HEK293 (cell line): ENCODE data around the gene MAPRE2.

Experiments used
- CTCF ChIA-PET: fragments of 350-600 bp; formaldehyde crosslinking; extraction: SDS; loops from one replicate; lab custom pipeline; 2021; ENCODE audit warnings: antibody characterized with exemption; lab: Yijun Ruan, JAX
- POLR2A ChIA-PET: fragments of 300-600 bp; formaldehyde crosslinking; extraction: SDS; loops from one replicate; lab custom pipeline; 2020; ENCODE audit warnings: antibody characterized with exemption, inconsistent platforms; lab: Yijun Ruan, JAX
- H3K27ac ChIP-seq: fragments of 200-500 bp; sonication (Bioruptor generic); 2 replicates; pipeline ENCODE4 v1.5.1; 2014; ENCODE audit warnings: low read depth, low read length, control low read depth, inconsistent platforms; ENCODE audit errors: extremely low read depth
- H3K36me3 ChIP-seq, 2 experiments: fragments of 200-500 bp in 1 of 2; sonication (Bioruptor generic) in 1 of 2; 1 replicate in 1 of 2; 2 replicates in 1 of 2; pipeline ENCODE4 v1.5.1; 2014 to 2017; ENCODE audit warnings: inconsistent platforms in 2 of 2, low read length in 2 of 2; ENCODE audit not compliant: control insufficient read depth in 2 of 2, insufficient read depth in 1 of 2
- H3K4me1 ChIP-seq: fragments of 200-500 bp; sonication (Bioruptor generic); 2 replicates; pipeline ENCODE4 v1.5.1; 2014; ENCODE audit warnings: mild to moderate bottlenecking, low read length, inconsistent platforms; ENCODE audit not compliant: control insufficient read depth, insufficient read depth
- H3K4me3 ChIP-seq: 2 replicates; pipeline ENCODE4 v1.5.1; 2011; ENCODE audit warnings: low read depth, mild to moderate bottlenecking, control low read depth, low read length, moderate library complexity
- H3K9me3 ChIP-seq: fragments of 200-500 bp; sonication (Bioruptor generic); 2 replicates; pipeline ENCODE4 v1.5.1; 2014; ENCODE audit warnings: low read depth, low read length, inconsistent platforms; ENCODE audit not compliant: control insufficient read depth, insufficient read depth
- BCL11B ChIP-seq: fragments of 450-650 bp; formaldehyde crosslinking; IDR thresholded peaks from 2 replicates; pipeline ENCODE4 v1.5.1; 2016; ENCODE audit warnings: low read depth, missing biosample characterization, missing genetic modification characterization
- BCL6B ChIP-seq: fragments of 450-650 bp; formaldehyde crosslinking; IDR thresholded peaks from 2 replicates; pipeline ENCODE4 v1.5.1; 2017; ENCODE audit warnings: missing biosample characterization, missing genetic modification characterization
- HOXC10 ChIP-seq: sonication (generic); formaldehyde crosslinking; IDR thresholded peaks from 2 replicates; pipeline ENCODE4 v1.8.1; 2023; ENCODE audit warnings: mild to moderate bottlenecking, missing genetic modification reagents
- KLF7 ChIP-seq: fragments of 450-650 bp; formaldehyde crosslinking; IDR thresholded peaks from 2 replicates; pipeline ENCODE4 v1.5.1; 2016; ENCODE audit warnings: missing biosample characterization, missing genetic modification characterization, borderline replicate concordance
- ZBTB7A ChIP-seq: fragments of 450-650 bp; formaldehyde crosslinking; IDR thresholded peaks from 2 replicates; pipeline ENCODE4 v1.5.1; 2016; ENCODE audit warnings: low read depth, missing biosample characterization, missing genetic modification characterization
- ZIC2 ChIP-seq: fragments of 450-650 bp; formaldehyde crosslinking; IDR thresholded peaks from 2 replicates; pipeline ENCODE4 v1.5.1; 2016; ENCODE audit warnings: missing biosample characterization, missing genetic modification characterization
- ZNF133 ChIP-seq: fragments of 450-650 bp; formaldehyde crosslinking; IDR thresholded peaks from 2 replicates; pipeline ENCODE4 v1.5.1; 2016; ENCODE audit warnings: missing biosample characterization, missing genetic modification characterization
- ZNF202 ChIP-seq: fragments of 450-650 bp; formaldehyde crosslinking; IDR thresholded peaks from 2 replicates; pipeline ENCODE4 v1.5.1; 2016; ENCODE audit warnings: missing biosample characterization, missing genetic modification characterization, borderline replicate concordance
- ZNF266 ChIP-seq: fragments of 450-650 bp; formaldehyde crosslinking; IDR thresholded peaks from 2 replicates; pipeline ENCODE4 v1.5.1; 2016; ENCODE audit warnings: missing biosample characterization, missing genetic modification characterization, low read depth
- ZNF335 ChIP-seq: fragments of 450-650 bp; formaldehyde crosslinking; conservative IDR thresholded peaks from 2 replicates; pipeline ENCODE4 v1.5.1; 2016; ENCODE audit warnings: missing biosample characterization, missing genetic modification characterization
- ZNF341 ChIP-seq: fragments of 450-650 bp; formaldehyde crosslinking; IDR thresholded peaks from 2 replicates; pipeline ENCODE4; 2016; ENCODE audit warnings: low read depth, missing biosample characterization, missing genetic modification characterization
- ZNF488 ChIP-seq: fragments of 450-650 bp; formaldehyde crosslinking; IDR thresholded peaks from 2 replicates; pipeline ENCODE4 v1.5.1; 2016; ENCODE audit warnings: missing biosample characterization, missing genetic modification characterization
- ZNF558 ChIP-seq: fragments of 450-650 bp; formaldehyde crosslinking; IDR thresholded peaks from 2 replicates; pipeline ENCODE4 v1.5.1; 2016; ENCODE audit warnings: missing biosample characterization, missing genetic modification characterization
- ZNF560 ChIP-seq: fragments of 450-650 bp; formaldehyde crosslinking; IDR thresholded peaks from 2 replicates; pipeline ENCODE4 v1.5.1; 2017; ENCODE audit warnings: missing biosample characterization, missing genetic modification characterization, borderline replicate concordance
- ZNF623 ChIP-seq: fragments of 450-650 bp; formaldehyde crosslinking; IDR thresholded peaks from 2 replicates; pipeline ENCODE4 v1.5.1; 2016; ENCODE audit warnings: missing biosample characterization, missing genetic modification characterization
- ZNF624 ChIP-seq: fragments of 450-650 bp; formaldehyde crosslinking; IDR thresholded peaks from 2 replicates; pipeline ENCODE4 v1.5.1; 2017; ENCODE audit warnings: missing biosample characterization, missing genetic modification characterization
- ZNF670 ChIP-seq: fragments of 450-650 bp; formaldehyde crosslinking; IDR thresholded peaks from 2 replicates; pipeline ENCODE4 v1.5.1; 2016; ENCODE audit warnings: missing biosample characterization, missing genetic modification characterization, low read depth
- ZNF701 ChIP-seq: fragments of 450-650 bp; formaldehyde crosslinking; IDR thresholded peaks from 2 replicates; pipeline ENCODE4 v1.5.1; 2016; ENCODE audit warnings: missing biosample characterization, missing genetic modification characterization
- ZNF768 ChIP-seq: fragments of 450-650 bp; formaldehyde crosslinking; IDR thresholded peaks from 2 replicates; pipeline ENCODE4 v1.5.1; 2018; ENCODE audit warnings: missing biosample characterization, mild to moderate bottlenecking, missing genetic modification characterization

The MAPRE2 gene

GRCh38 chr18:35097763-35098162, 56.5 kb downstream of the MAPRE2 start:
- Histone ChIP-seq H3K4me3 (no peak overlapping the region), H3K27ac (no peak overlapping the region), H3K36me3 (peaks cover 0 to 20% of the 10 kb centered on the region in 2 experiments; a peak in 1 of 3 replicates), H3K9me3 (no peaks in the 10 kb centered on the region), H3K4me1 (no peaks in the 10 kb centered on the region)
- CTCF ChIA-PET, result no interaction called here
- POLR2A ChIA-PET, result interaction anchor here (0.9 kb wide), 1 partner anchor 80 kb away, joined by 3 read pairs; no protein-coding TSS in a partner anchor
- TF ChIP-seq ZNF670 (no peak), BCL11B (tag by site-specific recombination) (no peak), ZNF341 (no peak), KLF7 (tag by site-specific recombination) (no peak), ZNF335 (no peak), ZNF623 (tag by site-specific recombination) (no peak), ZNF488 (tag by site-specific recombination) (no peak), ZNF560 (tag by site-specific recombination) (no peak), ZNF133 (tag by site-specific recombination) (no peak)

- POLR2A ChIA-PET, result interaction anchor here (0.6 kb wide), 1 partner anchor 19 kb away, joined by 5 read pairs; no protein-coding TSS in a partner anchor
- Histone ChIP-seq H3K9me3 (no peaks in the 10 kb centered on the region), H3K4me1 (no peaks in the 10 kb centered on the region), H3K4me3 (no peak overlapping the region), H3K27ac (no peak overlapping the region)
- CTCF ChIA-PET, result no interaction called here
- no peak for TF ChIP-seq ZNF768 (tag by site-specific recombination)
- no peak for TF ChIP-seq ZNF558
- TF ChIP-seq ZNF202 (tag by site-specific recombination), result no peak
- no peak for TF ChIP-seq HOXC10
- TF ChIP-seq ZIC2 (tag by site-specific recombination), result no peak
- TF ChIP-seq ZBTB7A (tag by site-specific recombination), result no peak
- TF ChIP-seq BCL6B, result no peak
- TF ChIP-seq ZNF701 (tag by site-specific recombination), result no peak
- TF ChIP-seq, all 188 proteins: peak for 0
- peaks cover 0 to 20% of the 10 kb centered on the region in 2 experiments; a peak in 1 of 3 replicates for H3K36me3 ChIP-seq
Observed at GRCh38 chr18:35099911-35100310, 58.7 kb downstream of the MAPRE2 start.

GRCh38 chr18:35104391-35105051, 63.3 kb downstream of the MAPRE2 start:
- no peak for TF ChIP-seq HOXC10
- TF ChIP-seq ZNF266 (tag by site-specific recombination), result no peak
- TF ChIP-seq ZNF624 (tag by site-specific recombination), result no peak
- Histone ChIP-seq H3K4me1 (no peaks in the 10 kb centered on the region), H3K9me3 (no peaks in the 10 kb centered on the region), H3K27ac (no peak overlapping the region), H3K4me3 (no peak overlapping the region), H3K36me3 (peaks cover 0 to 14% of the 10 kb centered on the region in 2 experiments; a peak in 1 of 3 replicates)
- ChIA-PET CTCF (no interaction called here), POLR2A (interaction anchor here (0.6 kb wide), 1 partner anchor 441 kb away, joined by 3 read pairs; no protein-coding TSS in a partner anchor)
